ENCODE results near the gene TNNC2.

TNNC2 gene

GRCh38 chr20:45781391-45781931 lies 45.7 kb downstream of the TNNC2 start:
- no peak for DNase-seq (ENCODE audit: low read depth in 2 of 2)

- DNase-seq (ENCODE audit: low read depth in 2 of 2): no peak
Observed at GRCh38 chr20:45780159-45780558, 47.0 kb downstream of the TNNC2 start.

DNA sequence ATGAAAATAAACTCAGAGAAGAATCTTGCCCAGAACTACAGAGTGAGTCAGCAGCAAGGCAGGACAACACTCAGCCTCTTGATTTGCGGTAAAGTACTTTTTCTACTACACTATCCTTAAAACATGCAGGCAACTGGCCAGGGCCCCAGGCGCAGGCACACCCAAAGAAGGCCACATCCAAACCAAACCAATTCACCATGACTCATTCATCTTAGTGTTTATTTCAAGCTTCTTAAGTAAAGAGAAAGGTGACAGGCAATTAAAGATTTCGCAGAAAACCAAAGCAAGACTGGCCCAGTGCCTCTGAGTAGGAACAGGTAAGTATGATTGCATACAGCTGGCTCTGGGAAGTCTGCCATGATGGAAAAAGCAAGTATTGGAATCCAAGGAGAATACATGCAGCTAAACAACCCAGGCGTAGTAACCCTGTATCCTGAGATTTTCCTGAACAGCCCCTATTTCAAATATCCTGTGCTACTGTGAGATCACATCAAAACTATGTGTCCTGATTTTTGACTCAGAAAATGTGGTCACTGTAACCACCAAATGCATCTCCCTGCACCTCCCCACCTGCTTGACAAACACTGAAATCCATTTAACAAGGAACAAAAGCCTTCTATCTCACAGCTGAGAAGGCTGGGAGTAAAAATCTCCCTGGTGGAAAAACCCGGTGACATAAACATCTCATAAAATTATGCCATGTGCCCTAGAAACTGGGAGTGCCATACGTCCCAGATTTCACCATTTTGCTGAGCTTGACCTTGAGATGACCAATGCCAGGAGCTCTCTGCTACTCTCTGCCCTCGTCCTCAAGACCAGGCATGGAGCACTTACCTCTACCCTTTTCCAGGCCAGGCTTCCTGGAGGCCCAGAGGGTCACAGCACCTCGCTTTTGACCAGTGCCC lies 47.8 kb downstream of the TNNC2 start:
- DNase-seq (ENCODE audit: low read depth in 2 of 2): no peak

- DNase-seq (ENCODE audit: low read depth in 2 of 2): no peak
Observed at GRCh38 chr20:45776931-45777330, 50.2 kb downstream of the TNNC2 start.

GRCh38 chr20:45775411-45775810 lies 51.7 kb downstream of the TNNC2 start:
- DNase-seq (ENCODE audit: low read depth in 2 of 2): no peak

GRCh38 chr20:45774945-45775344 lies 52.2 kb downstream of the TNNC2 start:
- no peak for DNase-seq (ENCODE audit: low read depth in 2 of 2)
